Astrocyte of the spinal cord (primary cell): ENCODE measurements around the gene CDS2.
A peak's percentile ranks its signal among the peaks of the same experiment; 100 is the strongest.

Experiments
- DNase-seq: peaks from one replicate; pipeline ENCODE4 v3.0.0; 2011; ENCODE audit warnings: low read depth, low spot score
- H3K4me3 ChIP-seq: 2 replicates; pipeline ENCODE4 v1.5.1; 2011; ENCODE audit warnings: low read depth, mild to moderate bottlenecking, low read length, moderate library complexity
- CTCF ChIP-seq: IDR thresholded peaks from 2 replicates; pipeline ENCODE4 v1.5.1; 2012; ENCODE audit warnings: low read depth, mild to moderate bottlenecking, low read length, inconsistent platforms
- in situ Hi-C: cut with HindIII; loops from 2 replicates; pipeline ENCODE4 v1.10.0; 2017; ENCODE audit warnings: low sequenced_read_pairs

Gene CDS2

GRCh38 chr20:5173751-5174150 lies 46.9 kb downstream of the CDS2 start:
- DNase-seq = no peak
- no peak overlapping the region for H3K4me3 ChIP-seq
- in situ Hi-C loops = no loop called here
- TF ChIP-seq CTCF = no peak

GRCh38 chr20:5177071-5177470 lies 50.3 kb downstream of the CDS2 start:
- no peak for TF ChIP-seq CTCF
- DNase-seq = no peak
- no peak overlapping the region for H3K4me3 ChIP-seq
- in situ Hi-C loops = no loop called here

GRCh38 chr20:5178046-5178445 lies 51.2 kb downstream of the CDS2 start:
- no peak overlapping the region for H3K4me3 ChIP-seq
- DNase-seq = no peak
- in situ Hi-C loops = no loop called here
- no peak for TF ChIP-seq CTCF

- H3K4me3 ChIP-seq = no peak overlapping the region
- in situ Hi-C loops = no loop called here
- no peak for DNase-seq
- TF ChIP-seq CTCF = no peak
Observed at GRCh38 chr20:5180421-5180820, 53.6 kb downstream of the CDS2 start.

GRCh38 chr20:5180933-5181332 lies 54.1 kb downstream of the CDS2 start:
- no peak for DNase-seq
- H3K4me3 ChIP-seq = no peak overlapping the region
- in situ Hi-C loops = no loop called here
- no peak for TF ChIP-seq CTCF

- no peak for TF ChIP-seq CTCF
- in situ Hi-C loops = no loop called here
- no peak for DNase-seq
- H3K4me3 ChIP-seq = no peak overlapping the region
Observed at GRCh38 chr20:5181492-5181891, 54.7 kb downstream of the CDS2 start.

DNA sequence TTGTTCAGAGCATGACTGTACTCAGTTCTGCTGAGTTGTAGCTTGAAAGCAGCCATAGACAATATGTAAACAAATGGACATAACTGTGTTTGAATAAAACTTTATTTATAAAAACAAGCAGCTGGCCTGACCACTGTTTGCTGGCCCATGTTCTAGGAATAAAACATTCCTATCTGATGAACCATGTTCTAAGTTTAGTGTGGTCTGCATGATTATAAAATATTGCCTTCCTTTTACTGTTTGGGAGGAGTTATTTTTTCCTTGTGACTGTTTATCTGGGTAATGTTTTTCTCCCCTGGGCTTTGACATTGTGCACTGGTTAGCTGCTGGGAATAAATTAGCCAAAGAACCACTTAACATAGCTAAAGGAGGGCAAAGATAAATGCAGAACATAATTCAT lies 55.1 kb downstream of the CDS2 start:
- in situ Hi-C loops = no loop called here
- no peak for TF ChIP-seq CTCF
- peak; percentile 54 for DNase-seq
- H3K4me3 ChIP-seq = no peak overlapping the region
